GM12891 (cell line): ENCODE data around the gene TENT5C.

Experiments
- POLR2A ChIP-seq: IDR thresholded peaks from 2 replicates; pipeline ENCODE4 v1.6.1; 2011; ENCODE audit warnings: low read depth, low read length, control low read depth
- POLR2AphosphoS5 ChIP-seq: IDR thresholded peaks from 2 replicates; pipeline ENCODE4 v1.6.1; 2011; ENCODE audit warnings: low read depth, low read length, control low read depth
- POU2F2 ChIP-seq: IDR thresholded peaks from 2 replicates; pipeline ENCODE4 v1.6.1; 2011; ENCODE audit warnings: low read depth, mild to moderate bottlenecking, control low read depth, low read length, moderate library complexity
- SPI1 ChIP-seq: IDR thresholded peaks from 2 replicates; pipeline ENCODE4 v1.6.1; 2011; ENCODE audit warnings: low read depth, low read length, control low read depth
- TAF1 ChIP-seq: IDR thresholded peaks from 2 replicates; pipeline ENCODE4 v1.6.1; 2011; ENCODE audit warnings: low read depth, low read length, control low read depth

GRCh38 chr1:117559139-117559538 lies 46.7 kb upstream of the TENT5C start:
- TF ChIP-seq POLR2A (no peak), TAF1 (no peak), POLR2AphosphoS5 (no peak), SPI1 (no peak), POU2F2 (no peak)
